AG10803 (cell line): ENCODE results near the gene DTWD2.

Source experiments
- DNase-seq: peaks from one replicate; pipeline ENCODE4 v3.0.0; 2010; ENCODE audit warnings: low read depth
- H3K4me3 ChIP-seq: 2 replicates; pipeline ENCODE4 v1.5.1; 2011; ENCODE audit warnings: mild to moderate bottlenecking, low read length, control low read depth
- CTCF ChIP-seq: conservative IDR thresholded peaks from 2 replicates; pipeline ENCODE4 v1.5.1; 2011; ENCODE audit warnings: mild to moderate bottlenecking, low read length, control low read depth, inconsistent platforms

Gene DTWD2

DNA sequence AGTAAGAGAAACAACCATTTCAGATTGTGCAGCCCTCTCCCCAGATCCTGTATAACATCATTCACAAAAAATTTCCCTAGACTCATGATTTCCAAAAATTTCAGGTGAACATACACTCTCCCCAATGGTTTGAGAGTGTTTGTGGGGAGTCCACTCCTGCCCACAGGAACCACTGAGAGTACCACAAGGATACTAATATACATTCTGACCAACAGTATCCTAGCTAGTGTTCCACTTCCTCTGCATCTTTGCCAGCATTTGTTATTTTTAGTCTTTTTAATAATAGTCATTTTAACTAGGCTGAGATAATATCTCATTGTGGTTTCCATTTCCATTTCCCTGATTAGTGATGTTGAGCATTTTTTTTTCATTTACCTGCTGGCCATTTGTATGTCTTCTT is 155.4 kb downstream of the DTWD2 start:
- no peak for DNase-seq
- no peak for TF ChIP-seq CTCF
- H3K4me3 ChIP-seq = no peak overlapping the region

DNA sequence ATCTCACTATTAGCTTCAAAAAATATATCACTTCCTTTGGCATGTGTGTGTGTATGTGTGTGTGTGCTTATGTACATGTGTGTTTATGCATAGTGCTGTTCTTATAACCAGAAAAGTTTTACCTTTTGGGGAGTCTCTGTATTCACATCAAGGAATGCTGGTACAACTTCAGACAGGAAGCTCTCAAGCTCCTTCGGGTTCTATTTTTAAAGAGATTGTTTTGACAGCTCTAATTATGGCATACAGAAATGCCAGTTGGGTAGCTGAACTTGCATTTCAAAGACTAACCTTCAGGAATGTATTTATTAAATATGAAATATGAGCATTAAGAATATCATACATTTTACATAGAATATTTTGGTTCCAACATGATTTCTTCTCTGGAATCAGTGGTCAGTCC is 163.1 kb downstream of the DTWD2 start:
- no peak for TF ChIP-seq CTCF
- H3K4me3 ChIP-seq = no peak overlapping the region
- DNase-seq = no peak

GRCh38 chr5:118818604-118819003 is 169.7 kb downstream of the DTWD2 start:
- DNase-seq = no peak
- no peak for TF ChIP-seq CTCF
- no peak overlapping the region for H3K4me3 ChIP-seq

GRCh38 chr5:118808441-118808840 is 179.9 kb downstream of the DTWD2 start:
- H3K4me3 ChIP-seq = no peak overlapping the region
- TF ChIP-seq CTCF = no peak
- no peak for DNase-seq

GRCh38 chr5:118806571-118806970 is 181.8 kb downstream of the DTWD2 start:
- no peak for DNase-seq
- TF ChIP-seq CTCF = no peak
- H3K4me3 ChIP-seq = no peak overlapping the region

GRCh38 chr5:118802335-118802734 is 186.0 kb downstream of the DTWD2 start:
- TF ChIP-seq CTCF = no peak
- DNase-seq = no peak
- H3K4me3 ChIP-seq = no peak overlapping the region

- H3K4me3 ChIP-seq = no peak overlapping the region
- DNase-seq = no peak
- no peak for TF ChIP-seq CTCF
Measured at GRCh38 chr5:118796081-118796480, 192.3 kb downstream of the DTWD2 start.
